Endothelial cell of umbilical vein (primary cell): Measurements from ENCODE around the gene ZBTB7B. TPM values are rescaled to one million over a fixed set of nuclear protein-coding genes. Genes with fewer than 3 reads are reported as not detected.

ENCODE experiments used
- BruUV-seq: library from RNA; stranded (reverse); fragments of 400-500 nt; replicated peaks from 2 replicates; lab custom pipeline; 2021; lab: Mats Ljungman, UMichigan
- CTCF ChIA-PET: fragments of 300-600, 350-600 bp; sonication (Branson Sonifier 250); formaldehyde crosslinking; loops from one replicate; lab custom pipeline; 2021; ENCODE audit warnings: antibody characterized with exemption, inconsistent platforms; lab: Charles Lee
- POLR2A ChIA-PET: fragments of 300-600, 350-600 bp; sonication (Branson Sonifier 250); formaldehyde crosslinking; loops from one replicate; lab custom pipeline; 2021; ENCODE audit warnings: antibody characterized with exemption, inconsistent platforms; lab: Charles Lee
- DNase-seq: peaks from one replicate; pipeline ENCODE4 v3.0.0-alpha.2; 2011; ENCODE audit warnings: low read depth, low spot score
- FAIRE-seq: peaks from 2 replicates; lab custom pipeline; 2011; peaks lifted over from hg19 to GRCh38; lab: Jason Lieb, UNC
- H2AFZ ChIP-seq: 2 replicates; pipeline ENCODE4 v1.6.0; 2012; ENCODE audit warnings: low read depth, low read length, control low read depth, inconsistent platforms
- H3K27ac ChIP-seq: 2 replicates; pipeline ENCODE4 v1.5.1; 2011; ENCODE audit warnings: low read depth, mild to moderate bottlenecking, control low read depth, low read length, moderate library complexity; ENCODE audit not compliant: insufficient read depth
- H3K27me3 ChIP-seq, 2 experiments: 2 replicates each; pipeline versions ENCODE4 v1.6.0 to v1.6.1; 2011; ENCODE audit warnings: low read length in 2 of 2, mixed read lengths in 1 of 2; ENCODE audit not compliant: control insufficient read depth in 2 of 2, insufficient read depth in 2 of 2
- H3K36me3 ChIP-seq, 2 experiments: 2 replicates in 1 of 2; 3 replicates in 1 of 2; pipeline ENCODE4 v1.5.1; 2011; ENCODE audit warnings: low read length in 2 of 2, mild to moderate bottlenecking in 1 of 2, moderate library complexity in 1 of 2; ENCODE audit not compliant: control insufficient read depth in 2 of 2, insufficient read depth in 2 of 2; ENCODE audit errors: extremely low read depth in 1 of 2
- H3K4me1 ChIP-seq: 3 replicates; pipeline ENCODE4 v1.5.1; 2011; ENCODE audit warnings: mild to moderate bottlenecking, low read length; ENCODE audit not compliant: control insufficient read depth, insufficient read depth; ENCODE audit errors: extremely low read depth
- H3K4me2 ChIP-seq: 2 replicates; pipeline ENCODE4 v1.6.1; 2011; ENCODE audit warnings: low read length, control low read depth, mixed read lengths; ENCODE audit not compliant: insufficient read depth
- H3K4me3 ChIP-seq, 3 experiments: fragments of 200-600 bp in 1 of 3; sonication (generic), shearing (Covaris generic) in 1 of 3; replicated peaks in 1 of 3; 2 replicates each; pipeline ENCODE4 v1.5.1; 2011 to 2016; ENCODE audit warnings: control low read depth in 3 of 3, low read length in 3 of 3, mild to moderate bottlenecking in 2 of 3, inconsistent platforms in 1 of 3, low read depth in 1 of 3, moderate library complexity in 1 of 3; ENCODE audit not compliant: insufficient read depth in 1 of 3
- H3K79me2 ChIP-seq: 2 replicates; pipeline ENCODE4 v1.6.0; 2012; ENCODE audit warnings: low read length, inconsistent platforms; ENCODE audit not compliant: control insufficient read depth, insufficient read depth
- H3K9ac ChIP-seq: replicated peaks from 2 replicates; pipeline ENCODE3; 2011; ENCODE audit warnings: low read length, control low read depth; ENCODE audit not compliant: insufficient read depth; ENCODE audit errors: extremely low read depth
- H3K9me1 ChIP-seq: replicated peaks from 3 replicates; pipeline ENCODE4 v1.6.0; 2011; ENCODE audit warnings: mild to moderate bottlenecking, low read length; ENCODE audit not compliant: control insufficient read depth, insufficient read depth; ENCODE audit errors: extremely low read depth
- H3K9me3 ChIP-seq: replicated peaks from 2 replicates; pipeline ENCODE4 v1.5.1; 2012; ENCODE audit warnings: low read length, inconsistent platforms; ENCODE audit not compliant: control insufficient read depth, insufficient read depth
- H4K20me1 ChIP-seq: replicated peaks from 2 replicates; pipeline ENCODE3; 2011; ENCODE audit warnings: mild to moderate bottlenecking, low read length; ENCODE audit not compliant: control insufficient read depth, insufficient read depth; ENCODE audit errors: extremely low read depth
- EZH2 ChIP-seq: IDR thresholded peaks from 2 replicates; pipeline ENCODE4 v1.6.1; 2012; ENCODE audit warnings: borderline replicate concordance, low read depth, mild to moderate bottlenecking, moderate library complexity, low read length, inconsistent platforms; ENCODE audit not compliant: severe bottlenecking
- FOS ChIP-seq: IDR thresholded peaks from 2 replicates; pipeline ENCODE4 v1.6.1; 2011; ENCODE audit warnings: mild to moderate bottlenecking, low read length, moderate library complexity, borderline replicate concordance; ENCODE audit not compliant: insufficient read depth
- GATA2 ChIP-seq: IDR thresholded peaks from 2 replicates; pipeline ENCODE4 v1.7.0; 2011; ENCODE audit warnings: low read depth, mild to moderate bottlenecking, moderate library complexity, mixed read lengths, low read length; ENCODE audit not compliant: insufficient read length, insufficient read depth
- JUN ChIP-seq: IDR thresholded peaks from 2 replicates; pipeline ENCODE4 v1.6.1; 2011; ENCODE audit warnings: borderline replicate concordance, low read depth; ENCODE audit not compliant: insufficient read length, insufficient read depth
- MAX ChIP-seq: IDR thresholded peaks from 2 replicates; pipeline ENCODE4 v1.6.1; 2011; ENCODE audit not compliant: insufficient read depth, insufficient read length
- MYC ChIP-seq: IDR thresholded peaks from one replicate; pipeline ENCODE4 v1.6.1; 2011; ENCODE audit warnings: mild to moderate bottlenecking, low read depth, low read length
- POLR2A ChIP-seq: IDR thresholded peaks from 2 replicates; pipeline ENCODE4 v1.6.1; 2012; ENCODE audit warnings: low read depth, mild to moderate bottlenecking, control low read depth, low read length
- POLR2AphosphoS5 ChIP-seq: IDR thresholded peaks from 2 replicates; pipeline ENCODE4 v1.6.1; 2012; ENCODE audit warnings: low read depth, mild to moderate bottlenecking, control low read depth, low read length, moderate library complexity; ENCODE audit not compliant: insufficient read depth
- dilution Hi-C: fragments of 300-500 bp; cut with MboI; formaldehyde crosslinking; loops from one replicate; pipeline ENCODE4 v1.15.0; 2019; ENCODE audit warnings: low sequenced_read_pairs; ENCODE audit not compliant: extremely low pct_ligation_motif_present
- intact Hi-C: fragments of 100-400 bp; cut with micrococcal nuclease; formaldehyde crosslinking; loops from one replicate; pipeline ENCODE4 v1.10.0; 2022
- polyA plus RNA-seq, 4 experiments: library from polyadenylated mRNA; depleted of rRNA in 3 of 4; stranded (reverse) in 3 of 4; unstranded in 1 of 4; fragments of >200 nt; gene quantifications; 2 replicates each; pipeline versions ENCODE4 v1.2.1 to v1.2.3, GENCODE V29; 2011 to 2012; ENCODE audit warnings: missing spikeins in 1 of 4
- total RNA-seq: library from RNA; stranded (reverse); gene quantifications from 2 replicates; pipeline ENCODE4 v1.2.3, GENCODE V29; 2021
- TF ChIP-seq, protein P1 (sequence below), 2 donors: IDR thresholded peaks; 1 replicate in 1 of 2; 2 replicates in 1 of 2; pipeline ENCODE4 v1.5.1; 2011; ENCODE audit warnings: low read length in 2 of 2, mild to moderate bottlenecking in 2 of 2, moderate library complexity in 2 of 2, control low read depth in 1 of 2, inconsistent platforms in 1 of 2, low read depth in 1 of 2; ENCODE audit not compliant: insufficient read depth in 1 of 2; ENCODE audit errors: extremely low read depth in 1 of 2

The ZBTB7B gene
- total and polyA plus RNA-seq, 2 donors (not counting 3 experiments of a cell fraction or from before 2014, with no cell fraction given), result 20.0 to 26.2 TPM

- Histone ChIP-seq H3K4me1 (no peaks in the 10 kb centered on the region), H4K20me1 (no peaks in the 10 kb centered on the region), H3K4me2 (no peak overlapping the region), H3K27ac (no peak overlapping the region), H3K79me2 (peaks cover 7% of the 10 kb centered on the region), H3K9me3 (no peaks in the 10 kb centered on the region), H3K36me3 (peaks cover 0 to 12% of the 10 kb centered on the region in 2 experiments), H3K4me3 (no peak overlapping the region), H3K9ac (no peak overlapping the region), H3K9me1 (no peaks in the 10 kb centered on the region), H2AFZ (no peak overlapping the region), H3K27me3 (no peaks in the 10 kb centered on the region)
- FAIRE-seq, result no peak
- TF ChIP-seq MYC, result no peak
- TF ChIP-seq, protein P1, sequence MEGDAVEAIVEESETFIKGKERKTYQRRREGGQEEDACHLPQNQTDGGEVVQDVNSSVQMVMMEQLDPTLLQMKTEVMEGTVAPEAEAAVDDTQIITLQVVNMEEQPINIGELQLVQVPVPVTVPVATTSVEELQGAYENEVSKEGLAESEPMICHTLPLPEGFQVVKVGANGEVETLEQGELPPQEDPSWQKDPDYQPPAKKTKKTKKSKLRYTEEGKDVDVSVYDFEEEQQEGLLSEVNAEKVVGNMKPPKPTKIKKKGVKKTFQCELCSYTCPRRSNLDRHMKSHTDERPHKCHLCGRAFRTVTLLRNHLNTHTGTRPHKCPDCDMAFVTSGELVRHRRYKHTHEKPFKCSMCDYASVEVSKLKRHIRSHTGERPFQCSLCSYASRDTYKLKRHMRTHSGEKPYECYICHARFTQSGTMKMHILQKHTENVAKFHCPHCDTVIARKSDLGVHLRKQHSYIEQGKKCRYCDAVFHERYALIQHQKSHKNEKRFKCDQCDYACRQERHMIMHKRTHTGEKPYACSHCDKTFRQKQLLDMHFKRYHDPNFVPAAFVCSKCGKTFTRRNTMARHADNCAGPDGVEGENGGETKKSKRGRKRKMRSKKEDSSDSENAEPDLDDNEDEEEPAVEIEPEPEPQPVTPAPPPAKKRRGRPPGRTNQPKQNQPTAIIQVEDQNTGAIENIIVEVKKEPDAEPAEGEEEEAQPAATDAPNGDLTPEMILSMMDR (IDR thresholded peaks at IDR 0.05; ENCODE audit: extremely low read depth in 1 of 2, insufficient read depth in 1 of 2, low read depth in 1 of 2, low read length in 2 of 2), result no peak
- no peak for TF ChIP-seq POLR2AphosphoS5
- no peak for TF ChIP-seq EZH2
- no peak for DNase-seq
- BruUV-seq, result no TSS peak
- dilution Hi-C loops (no loop called here), intact Hi-C loops (no loop called here)
- ChIA-PET POLR2A (no interaction called here), CTCF (no interaction called here)
These were observed 8.4 kb downstream of the ZBTB7B start for GRCh38 chr1:155011004-155011416.

DNA sequence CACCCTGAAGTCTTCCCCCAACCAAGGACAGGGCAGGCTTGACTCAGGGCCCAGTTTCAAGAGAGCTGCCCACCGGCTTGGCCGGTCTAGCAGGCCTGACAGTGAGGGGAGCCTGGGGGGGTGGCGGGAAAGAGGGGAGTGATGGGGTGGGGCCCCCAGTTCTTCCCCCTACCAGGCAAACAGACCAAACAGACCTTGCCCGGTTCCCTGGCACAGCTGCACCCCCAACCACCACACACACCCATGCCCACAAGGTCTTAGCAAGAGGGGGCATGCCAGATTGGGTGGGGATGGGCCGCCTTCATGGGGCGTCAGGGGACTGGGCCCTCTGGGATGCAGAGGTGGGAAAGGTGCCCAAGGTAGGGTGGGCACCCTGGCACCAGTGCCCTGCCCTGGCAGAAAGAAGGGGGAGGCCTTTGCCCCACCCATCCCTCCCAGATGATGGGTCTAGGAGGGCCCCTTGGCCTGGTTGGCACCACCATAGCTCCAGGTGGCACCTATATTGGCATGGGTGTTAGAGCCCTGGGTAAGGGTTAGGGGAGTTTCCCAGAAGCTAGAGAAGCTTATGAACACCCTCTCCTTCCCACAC is 8.9 kb downstream of the ZBTB7B start:
- POLR2A ChIA-PET, result no interaction called here
- no peaks in the 10 kb centered on the region for H4K20me1 ChIP-seq
- no peak overlapping the region for H3K9ac ChIP-seq
- no peaks in the 10 kb centered on the region for H3K9me1 ChIP-seq
- TF ChIP-seq GATA2 (no peak), POLR2A (no peak), EZH2 (no peak), POLR2AphosphoS5 (no peak), JUN (no peak), MAX (no peak), FOS (no peak), MYC (no peak)
- TF ChIP-seq, protein P1 (IDR thresholded peaks at IDR 0.05; ENCODE audit: extremely low read depth in 1 of 2, insufficient read depth in 1 of 2, low read depth in 1 of 2, low read length in 2 of 2), result no peak
- peaks cover 3% of the 10 kb centered on the region for H3K79me2 ChIP-seq
- no peak overlapping the region for H3K4me3 ChIP-seq
- FAIRE-seq, result no peak
- CTCF ChIA-PET, result interaction anchor here (0.5 to 6.4 kb wide), 3 partner anchors 10 to 1131 kb away, joined by 3 to 87 read pairs (median 3); partner anchors contain the start of genes PYGO2 and ZBTB7B
- H3K27me3 ChIP-seq, result no peaks in the 10 kb centered on the region
- no peak overlapping the region for H3K27ac ChIP-seq
- intact Hi-C loops (no loop called here), dilution Hi-C loops (no loop called here)
- no peak overlapping the region for H3K4me2 ChIP-seq
- peaks cover 0 to 17% of the 10 kb centered on the region in 2 experiments for H3K36me3 ChIP-seq
- no peak overlapping the region for H2AFZ ChIP-seq
- BruUV-seq, result no TSS peak
- H3K9me3 ChIP-seq, result no peaks in the 10 kb centered on the region
- no peak for DNase-seq
- H3K4me1 ChIP-seq, result no peaks in the 10 kb centered on the region
